Measurements from ENCODE around the gene C2CD2L. TPM values are rescaled to one million over a fixed set of nuclear protein-coding genes. Genes with fewer than 3 reads are reported as not detected.

The C2CD2L gene
- total RNA-seq, 1 experiment from 2014 or later, result 5.6 TPM

DNA sequence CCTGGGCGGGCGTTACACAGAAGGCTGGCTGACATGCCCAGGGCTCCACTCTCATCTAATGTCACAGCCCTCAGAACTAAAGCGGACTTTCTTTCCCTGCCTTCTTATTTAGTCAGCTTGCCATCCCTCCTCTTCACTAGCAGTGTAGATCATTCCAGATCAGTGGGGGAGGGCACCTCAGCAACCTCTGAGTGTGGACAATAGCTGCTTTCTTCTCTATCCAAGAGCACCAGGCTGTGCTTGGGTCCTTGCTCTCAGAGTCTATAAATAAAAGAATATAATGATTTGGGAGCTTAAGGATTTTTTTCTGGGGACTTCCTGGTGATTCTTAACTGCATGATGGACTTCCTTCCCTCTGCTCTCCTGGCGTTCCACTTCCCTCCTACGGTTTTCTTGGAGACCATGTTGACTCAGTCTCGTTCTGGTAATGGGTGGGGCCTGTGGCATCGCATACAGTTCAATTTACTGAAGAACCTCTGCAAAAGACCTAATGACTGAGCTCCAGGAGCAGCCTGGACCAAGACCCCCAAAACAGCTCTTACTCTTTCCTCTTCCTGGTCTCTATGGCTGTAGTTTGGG lies 25.4 kb upstream of the C2CD2L start:
- Histone ChIP-seq H3K27ac (ENCODE audit: insufficient read length, low read depth, low read length) (no peak overlapping the region), H4K91ac (ENCODE audit: insufficient read length, low read depth, low read length) (no peak overlapping the region), H3T11ph (ENCODE audit: low read length) (no peak overlapping the region), H3K4me1 (ENCODE audit: insufficient read depth, low read length) (no peaks in the 10 kb centered on the region), H3K14ac (ENCODE audit: insufficient read depth, low read length) (no peak overlapping the region), H2AK5ac (ENCODE audit: insufficient read length, low read length) (no peak overlapping the region), H3K23ac (ENCODE audit: insufficient read length, low read depth, low read length) (no peak overlapping the region), H2BK20ac (ENCODE audit: low read depth, low read length, poor library complexity, severe bottlenecking) (no peak overlapping the region), H3K79me1 (ENCODE audit: insufficient read depth, low read depth, low read length, poor library complexity, severe bottlenecking) (peaks cover under 1% of the 10 kb centered on the region), H3K18ac (ENCODE audit: insufficient read length, low read depth, low read length) (no peak overlapping the region), H3K9me3 (ENCODE audit: control insufficient read depth, low read depth, low read length) (no peaks in the 10 kb centered on the region), H3K4me2 (ENCODE audit: insufficient read depth, insufficient read length, low read length) (no peak overlapping the region), H2BK5ac (ENCODE audit: insufficient read length, low read length) (no peak overlapping the region), H3K56ac (ENCODE audit: insufficient read length, low read depth, low read length) (no peak overlapping the region), H3K9ac (ENCODE audit: extremely low read depth, insufficient read length, low read length) (no peak overlapping the region), H2BK15ac (ENCODE audit: low read depth, low read length) (no peak overlapping the region), H3K4ac (ENCODE audit: low read depth, low read length) (no peak overlapping the region), H4K20me1 (ENCODE audit: control insufficient read depth, insufficient read depth, insufficient read length) (no peaks in the 10 kb centered on the region), H2BK12ac (ENCODE audit: insufficient read length, low read depth, low read length) (no peak overlapping the region), H4K5ac (ENCODE audit: insufficient read length, low read depth, low read length) (no peak overlapping the region), H3K79me2 (ENCODE audit: insufficient read depth, low read length) (no peaks in the 10 kb centered on the region; the same call in 1 of the 2 replicates), H2BK120ac (ENCODE audit: low read depth, low read length, poor library complexity, severe bottlenecking) (no peak overlapping the region), H2AFZ (ENCODE audit: low read length) (no peak overlapping the region), H3K27me3 (ENCODE audit: insufficient read depth, low read length) (no peaks in the 10 kb centered on the region), H4K8ac (replicated peaks; ENCODE audit: insufficient read length, low read depth, low read length) (no peak overlapping the region), H3K23me2 (ENCODE audit: insufficient read length, low read depth, low read length, poor library complexity, severe bottlenecking) (peaks cover 4% of the 10 kb centered on the region)
- Mint-ChIP-seq H3K27ac (no peak overlapping the region; a peak in 2 of 7 replicates), H3K9me3 (no peaks in the 10 kb centered on the region), H3K4me3 (no peak overlapping the region), H3K36me3 (ENCODE audit: insufficient read depth in 1 of 3, low read depth in 3 of 3) (peaks cover 18 to 57% (median 51%) of the 10 kb centered on the region in 3 experiments; a peak in 6 of 7 replicates), H3K4me1 (peaks cover 7 to 13% of the 10 kb centered on the region in 2 experiments; a peak in 3 of 4 replicates), H3K27me3 (ENCODE audit: low read depth) (no peaks in the 10 kb centered on the region)
- TF ChIP-seq CTCF (conservative IDR thresholded peaks at IDR 0.05), result no peak
- no CpG with 5 or more reads among the region's 7 CpGs for WGBS (ENCODE audit: extremely low coverage, insufficient read length, low lambda C conversion rate)
- no peak for DNase-seq

All from H9 (cell line).